Endothelial cell of umbilical vein (primary cell): Measurements from ENCODE around the gene FGF22.

Experiments
- CTCF ChIP-seq, 2 donors: IDR thresholded peaks; 1 replicate in 1 of 2; 2 replicates in 1 of 2; pipeline ENCODE4 v1.5.1; 2011; ENCODE audit warnings: low read length in 2 of 2, mild to moderate bottlenecking in 2 of 2, moderate library complexity in 2 of 2, control low read depth in 1 of 2, inconsistent platforms in 1 of 2, low read depth in 1 of 2; ENCODE audit not compliant: insufficient read depth in 1 of 2; ENCODE audit errors: extremely low read depth in 1 of 2
- EZH2 ChIP-seq: IDR thresholded peaks from 2 replicates; pipeline ENCODE4 v1.6.1; 2012; ENCODE audit warnings: borderline replicate concordance, low read depth, mild to moderate bottlenecking, moderate library complexity, low read length, inconsistent platforms; ENCODE audit not compliant: severe bottlenecking
- POLR2A ChIP-seq: IDR thresholded peaks from 2 replicates; pipeline ENCODE4 v1.6.1; 2012; ENCODE audit warnings: low read depth, mild to moderate bottlenecking, control low read depth, low read length
- POLR2AphosphoS5 ChIP-seq: IDR thresholded peaks from 2 replicates; pipeline ENCODE4 v1.6.1; 2012; ENCODE audit warnings: low read depth, mild to moderate bottlenecking, control low read depth, low read length, moderate library complexity; ENCODE audit not compliant: insufficient read depth

- TF ChIP-seq POLR2A = no peak
- TF ChIP-seq CTCF (IDR thresholded peaks at IDR 0.05; ENCODE audit: extremely low read depth in 1 of 2, insufficient read depth in 1 of 2, low read depth in 1 of 2, low read length in 2 of 2) = no peak
- no peak for TF ChIP-seq POLR2AphosphoS5
- no peak for TF ChIP-seq EZH2
Measured at GRCh38 chr19:620166-620862, 19.4 kb upstream of the FGF22 start.
